VCaP (cell line): ENCODE results near the gene SEPTIN7.

Experiments
- H3K27ac ChIP-seq: fragments of 450-650 bp; 2 replicates; pipeline ENCODE4 v1.5.1; 2017
- TF ChIP-seq, protein P1 (sequence below): fragments of 450-650 bp; conservative IDR thresholded peaks from 2 replicates; pipeline ENCODE4 v1.5.1; 2017; ENCODE audit warnings: mild to moderate bottlenecking, moderate library complexity

Gene SEPTIN7

GRCh38 chr7:35839860-35840854 is 39.3 kb downstream of the SEPTIN7 start:
- TF ChIP-seq, protein P1, sequence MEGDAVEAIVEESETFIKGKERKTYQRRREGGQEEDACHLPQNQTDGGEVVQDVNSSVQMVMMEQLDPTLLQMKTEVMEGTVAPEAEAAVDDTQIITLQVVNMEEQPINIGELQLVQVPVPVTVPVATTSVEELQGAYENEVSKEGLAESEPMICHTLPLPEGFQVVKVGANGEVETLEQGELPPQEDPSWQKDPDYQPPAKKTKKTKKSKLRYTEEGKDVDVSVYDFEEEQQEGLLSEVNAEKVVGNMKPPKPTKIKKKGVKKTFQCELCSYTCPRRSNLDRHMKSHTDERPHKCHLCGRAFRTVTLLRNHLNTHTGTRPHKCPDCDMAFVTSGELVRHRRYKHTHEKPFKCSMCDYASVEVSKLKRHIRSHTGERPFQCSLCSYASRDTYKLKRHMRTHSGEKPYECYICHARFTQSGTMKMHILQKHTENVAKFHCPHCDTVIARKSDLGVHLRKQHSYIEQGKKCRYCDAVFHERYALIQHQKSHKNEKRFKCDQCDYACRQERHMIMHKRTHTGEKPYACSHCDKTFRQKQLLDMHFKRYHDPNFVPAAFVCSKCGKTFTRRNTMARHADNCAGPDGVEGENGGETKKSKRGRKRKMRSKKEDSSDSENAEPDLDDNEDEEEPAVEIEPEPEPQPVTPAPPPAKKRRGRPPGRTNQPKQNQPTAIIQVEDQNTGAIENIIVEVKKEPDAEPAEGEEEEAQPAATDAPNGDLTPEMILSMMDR: no peak
- H3K27ac ChIP-seq: no peak overlapping the region

DNA sequence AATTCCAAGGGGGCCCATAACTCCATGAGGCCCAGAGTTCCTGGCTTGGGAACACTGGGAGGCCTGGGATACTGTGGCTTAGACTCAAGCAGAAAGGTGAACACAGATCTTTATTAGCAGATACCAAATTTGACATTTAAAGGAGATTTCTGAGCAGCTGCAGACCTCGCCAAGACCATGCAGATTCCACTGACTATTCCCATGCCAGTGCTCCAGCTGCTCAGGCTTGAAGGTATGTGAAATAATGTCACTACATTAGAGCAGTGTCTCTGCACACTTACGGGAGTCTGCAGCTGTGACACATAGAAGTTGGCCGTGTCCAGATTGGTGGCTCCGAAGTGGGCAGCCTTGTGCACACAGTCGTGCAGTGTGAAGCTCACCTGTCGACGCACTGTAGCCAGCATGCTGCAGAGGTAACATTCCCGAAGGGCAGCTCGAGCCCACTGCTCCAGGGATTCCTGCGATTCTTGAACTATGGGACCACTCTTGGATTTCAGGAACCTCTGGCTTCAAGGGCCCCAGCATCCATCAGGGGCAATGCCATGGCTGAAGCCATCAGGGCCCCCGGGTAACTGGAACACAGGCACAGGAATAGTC is 46.1 kb downstream of the SEPTIN7 start:
- no peak overlapping the region for H3K27ac ChIP-seq
- TF ChIP-seq, protein P1: no peak

- TF ChIP-seq, protein P1: no peak
- H3K27ac ChIP-seq: no peak overlapping the region
These were observed 47.9 kb downstream of the SEPTIN7 start for GRCh38 chr7:35848725-35849124.

DNA sequence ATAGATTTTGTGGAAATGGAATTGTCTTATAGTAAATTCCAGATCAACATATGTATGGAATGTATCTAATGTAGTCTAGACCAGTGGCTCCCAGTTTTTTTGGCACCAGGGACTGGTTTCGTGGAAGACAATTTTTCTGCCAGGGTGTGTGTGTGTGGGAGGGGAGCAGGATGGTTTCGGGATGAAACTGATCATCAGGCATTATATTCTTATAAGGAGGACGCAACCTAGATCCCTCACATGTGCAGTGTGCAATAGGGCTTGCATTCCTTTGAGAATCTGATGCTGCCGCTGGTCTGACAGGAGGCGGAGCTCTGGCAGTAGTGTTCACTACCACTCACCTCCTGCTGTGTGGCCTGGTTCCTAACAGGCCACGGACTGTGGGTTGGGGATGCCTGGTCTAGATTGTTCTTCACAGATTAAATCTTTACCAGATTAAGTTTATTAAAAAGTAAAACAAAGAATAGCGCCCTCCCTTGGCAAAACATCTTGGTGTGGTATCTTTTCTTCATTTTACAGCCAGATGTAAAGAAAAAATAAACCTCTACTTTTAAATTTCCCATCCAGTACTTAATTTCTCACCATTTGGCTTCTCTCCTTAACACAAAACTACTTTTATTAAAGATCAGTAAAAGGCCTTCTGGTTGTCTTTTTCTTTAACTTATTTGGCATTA is 48.4 kb downstream of the SEPTIN7 start:
- no peak overlapping the region for H3K27ac ChIP-seq
- TF ChIP-seq, protein P1: no peak

- H3K27ac ChIP-seq: no peak overlapping the region
- TF ChIP-seq, protein P1: no peak
These were observed 49.1 kb downstream of the SEPTIN7 start for GRCh38 chr7:35849954-35850353.
